NCI-H748 treated with DMSO at 0.1 percent for 48 hours (cell line): ENCODE data around the gene COPS7B.

Experiments
- DNase-seq: peaks from one replicate; lab custom pipeline; 2025; lab: John Stamatoyannopoulos, UW

The COPS7B gene

GRCh38 chr2:231785822-231786176 is 446 bp upstream of the COPS7B start:
- DNase-seq: no peak

- no peak for DNase-seq
Observed at GRCh38 chr2:231786917-231787292, 660 bp downstream of the COPS7B start.

DNA sequence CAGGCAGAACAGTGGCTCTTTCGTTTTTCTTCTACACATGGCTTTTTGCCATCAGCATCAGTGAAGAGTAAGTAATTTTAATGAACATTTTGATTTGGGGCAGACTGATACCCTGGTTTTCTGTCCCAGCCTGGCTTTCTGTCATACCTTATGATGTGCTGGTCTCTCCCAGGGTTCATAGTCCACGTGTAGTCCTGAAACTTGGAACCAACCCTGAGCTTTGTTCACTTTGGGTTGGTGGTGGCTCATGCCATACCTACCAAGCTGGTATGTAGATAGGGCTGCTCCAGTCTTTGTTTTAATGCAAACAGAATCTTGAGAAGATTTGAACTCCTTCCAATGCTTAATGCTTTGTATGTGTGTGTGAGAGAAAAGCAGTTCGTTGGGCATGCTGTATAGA is 4.9 kb downstream of the COPS7B start:
- DNase-seq: no peak

DNA sequence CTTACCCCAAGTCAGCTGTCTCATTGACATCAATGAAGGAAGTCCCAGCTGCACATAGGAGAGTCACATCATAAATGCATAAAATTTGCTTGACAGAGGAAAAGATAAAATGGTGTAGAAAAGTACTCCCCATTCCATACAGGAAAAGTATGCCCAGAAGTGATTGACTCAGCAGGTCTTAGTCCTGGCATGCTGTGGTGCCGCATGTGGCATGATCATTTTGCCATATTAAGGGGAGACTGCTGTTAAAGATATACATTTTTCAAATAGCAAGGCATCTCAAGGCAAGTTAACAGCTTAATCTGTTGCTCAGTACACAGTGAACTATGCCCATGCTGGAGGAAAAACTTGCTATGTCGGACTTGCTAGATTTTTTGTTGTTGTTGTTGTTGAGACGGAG is 8.1 kb downstream of the COPS7B start:
- no peak for DNase-seq

GRCh38 chr2:231795525-231796327 is 9.5 kb downstream of the COPS7B start:
- no peak for DNase-seq

DNA sequence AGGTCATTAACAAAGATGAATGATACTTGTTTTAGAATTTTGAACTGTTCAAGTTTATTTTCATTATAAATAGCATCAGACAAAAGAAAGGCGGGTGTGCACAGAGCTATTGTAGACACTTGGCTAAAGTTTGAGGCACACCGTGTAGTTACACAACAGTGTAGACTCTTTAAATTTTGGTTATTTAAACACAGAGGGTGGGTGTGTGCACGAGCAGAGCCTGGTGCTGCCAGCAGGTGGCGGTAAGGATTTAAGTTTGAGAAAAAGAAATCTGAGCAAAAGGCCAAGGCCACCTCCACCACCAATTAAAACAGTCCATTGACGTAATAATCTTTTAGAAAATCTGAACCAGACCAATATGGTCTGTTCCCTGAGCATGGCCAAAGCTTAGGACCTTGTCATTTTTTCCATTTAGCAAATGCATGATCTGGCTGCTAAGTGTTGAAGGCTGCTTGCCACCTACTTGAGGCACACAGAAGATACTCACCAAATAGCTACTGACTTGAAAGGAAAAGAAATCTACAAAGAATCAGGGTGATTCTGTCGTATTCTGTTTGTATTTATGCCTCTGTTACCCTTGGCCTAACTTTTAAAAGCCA is 14.3 kb downstream of the COPS7B start:
- no peak for DNase-seq

GRCh38 chr2:231803501-231804138 is 17.4 kb downstream of the COPS7B start:
- DNase-seq: no peak

DNA sequence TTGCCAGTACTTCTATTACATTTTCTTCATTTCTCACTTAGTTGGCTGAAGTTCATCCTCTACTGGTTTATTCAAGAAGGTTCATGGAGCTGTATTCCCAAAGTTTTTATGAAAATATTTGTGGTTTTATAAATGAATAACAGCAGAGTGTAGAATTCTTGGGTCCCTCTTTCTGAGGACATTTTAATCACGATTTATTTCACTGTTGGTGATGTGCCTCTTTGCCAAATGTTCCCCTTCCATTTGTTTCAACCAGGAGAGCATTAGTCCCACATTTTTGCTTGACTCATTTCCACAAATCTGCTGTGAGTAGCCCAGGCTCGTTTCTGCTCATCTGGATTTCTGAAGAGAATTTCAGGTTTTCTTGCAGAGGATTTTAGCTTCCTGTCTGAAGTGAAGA is 20.8 kb downstream of the COPS7B start:
- DNase-seq: no peak

- DNase-seq: no peak
Observed at GRCh38 chr2:231810905-231811304, 24.7 kb downstream of the COPS7B start.

- DNase-seq: no peak
Observed at GRCh38 chr2:231816327-231817026, 30.2 kb downstream of the COPS7B start.

- no peak for DNase-seq
Observed at GRCh38 chr2:231819447-231820042, 33.3 kb downstream of the COPS7B start.

DNA sequence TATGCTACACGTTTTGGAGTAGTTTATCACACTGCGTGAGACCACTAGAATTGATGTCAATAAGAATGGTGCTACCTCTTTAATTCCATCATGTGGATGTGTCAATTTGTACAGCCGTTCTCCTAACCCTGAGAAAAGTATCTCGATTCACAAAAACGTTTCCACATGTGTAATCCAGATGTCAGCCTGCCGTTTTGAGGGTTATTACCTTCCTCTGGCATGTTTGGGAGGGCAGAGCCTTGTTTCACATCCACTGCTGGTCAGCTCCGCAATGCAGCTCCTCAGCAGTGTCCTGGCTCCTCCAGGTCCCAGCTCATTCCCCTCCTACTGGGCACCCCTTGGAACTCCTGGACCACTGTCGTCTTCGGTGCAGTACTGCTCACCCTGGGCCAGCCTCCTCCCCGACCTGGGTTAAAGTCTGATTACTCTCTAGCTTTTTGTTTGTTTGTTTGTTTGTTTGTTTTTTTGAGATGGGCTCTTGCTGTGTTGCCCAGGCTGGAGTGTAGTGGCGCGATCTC is 34.6 kb downstream of the COPS7B start:
- no peak for DNase-seq

GRCh38 chr2:231821908-231822307 is 35.7 kb downstream of the COPS7B start:
- no peak for DNase-seq

DNA sequence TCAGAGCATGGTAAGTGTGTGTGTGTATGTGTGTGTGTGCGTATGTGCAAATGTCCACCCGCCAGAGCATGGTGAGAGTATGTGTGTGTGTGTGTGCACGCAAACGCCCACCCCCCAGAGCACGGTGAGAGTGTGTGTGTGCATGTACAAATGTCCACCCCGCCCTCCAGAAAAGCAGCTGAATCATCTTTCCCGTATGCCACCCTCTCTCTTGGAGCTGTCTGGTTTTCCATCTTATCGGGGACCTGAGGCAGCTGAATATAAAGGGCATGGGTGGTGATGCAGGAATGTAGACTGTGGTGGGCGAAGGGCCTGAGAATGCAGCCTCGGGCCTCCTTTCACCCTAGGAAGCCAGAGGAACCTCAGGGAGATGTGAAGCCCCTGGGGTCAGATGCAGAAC is 66.9 kb downstream of the COPS7B start:
- no peak for DNase-seq

DNA sequence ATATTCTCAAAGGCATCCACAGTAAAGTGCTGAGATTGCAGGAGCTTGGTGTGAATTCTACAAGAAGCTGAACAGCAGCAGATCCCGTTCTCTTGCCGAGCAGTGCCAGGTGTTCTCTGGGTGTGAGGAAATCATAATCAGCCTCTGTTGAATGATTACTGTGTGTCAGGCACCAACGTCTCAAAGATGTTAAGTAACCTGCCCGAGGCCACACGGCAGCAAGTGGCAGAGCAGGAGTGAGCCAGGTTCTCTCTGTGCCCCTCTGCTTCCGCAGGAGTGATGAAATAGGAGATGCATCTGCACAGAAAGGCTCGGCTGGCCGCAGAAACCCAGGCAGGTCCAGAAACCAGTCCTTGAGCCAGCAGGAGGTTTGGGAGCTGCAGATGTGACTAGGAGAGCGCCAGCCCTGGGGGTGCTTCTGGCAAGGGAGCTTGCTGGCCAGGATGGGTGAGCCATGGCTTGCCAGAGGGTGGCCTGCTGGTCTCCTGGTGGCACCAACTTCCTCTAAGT is 68.4 kb downstream of the COPS7B start:
- no peak for DNase-seq

- no peak for DNase-seq
Observed at GRCh38 chr2:231856959-231857358, 70.7 kb downstream of the COPS7B start.
